Raji (cell line): ENCODE results near the gene SERPINB5.

Experiments
- POLR2A ChIP-seq: IDR thresholded peaks from 2 replicates; pipeline ENCODE4 v1.6.1; 2011; ENCODE audit warnings: low read depth, low read length, control low read depth; ENCODE audit not compliant: insufficient read depth

SERPINB5 gene

GRCh38 chr18:63506336-63506646 lies 29.5 kb downstream of the SERPINB5 start:
- no peak for TF ChIP-seq POLR2A

GRCh38 chr18:63508596-63508995 lies 31.8 kb downstream of the SERPINB5 start:
- TF ChIP-seq POLR2A: no peak

- TF ChIP-seq POLR2A: no peak
These were observed 34.5 kb downstream of the SERPINB5 start for GRCh38 chr18:63511285-63511684.

DNA sequence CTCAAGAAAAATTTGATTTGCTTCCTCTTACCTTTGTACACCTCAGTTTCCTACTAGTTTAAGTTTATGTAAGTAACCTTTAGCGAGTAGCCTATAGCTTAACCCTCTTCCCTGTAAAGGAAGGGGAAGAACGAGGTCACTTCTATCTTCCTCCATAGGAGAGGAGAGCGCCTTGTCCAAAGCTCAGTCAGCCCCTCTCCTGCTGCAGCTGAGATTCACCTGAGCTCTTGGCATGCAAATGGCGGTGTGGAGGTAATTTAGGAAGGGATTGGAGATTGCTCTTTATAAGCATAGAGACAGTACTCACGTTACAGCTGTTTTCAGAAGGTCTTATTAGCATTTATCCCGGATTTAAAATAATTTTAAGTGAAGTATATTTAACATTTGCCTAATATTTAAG lies 37.6 kb downstream of the SERPINB5 start:
- no peak for TF ChIP-seq POLR2A

GRCh38 chr18:63514888-63515678 lies 38.3 kb downstream of the SERPINB5 start:
- TF ChIP-seq POLR2A: no peak

DNA sequence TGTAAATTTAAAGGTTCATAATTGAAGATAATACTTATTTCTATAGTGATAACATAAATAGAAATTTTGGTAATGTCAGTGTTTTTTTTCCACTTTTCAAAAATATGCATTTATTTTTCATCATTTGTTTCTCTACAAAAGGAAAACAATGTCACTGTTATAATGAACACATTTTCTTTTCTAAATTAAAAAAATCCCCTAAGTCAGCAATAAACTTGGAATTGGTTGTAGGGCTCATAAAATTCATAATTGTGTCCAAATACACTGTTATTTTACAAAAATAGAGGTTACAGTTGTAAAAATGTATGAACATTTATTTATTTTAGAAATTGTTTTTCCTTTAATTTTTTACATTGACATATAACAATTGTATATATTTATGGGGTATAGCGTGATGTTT lies 39.0 kb downstream of the SERPINB5 start:
- TF ChIP-seq POLR2A: no peak

GRCh38 chr18:63518178-63519012 lies 41.6 kb downstream of the SERPINB5 start:
- TF ChIP-seq POLR2A: no peak

GRCh38 chr18:63520053-63520685 lies 43.4 kb downstream of the SERPINB5 start:
- TF ChIP-seq POLR2A: no peak

DNA sequence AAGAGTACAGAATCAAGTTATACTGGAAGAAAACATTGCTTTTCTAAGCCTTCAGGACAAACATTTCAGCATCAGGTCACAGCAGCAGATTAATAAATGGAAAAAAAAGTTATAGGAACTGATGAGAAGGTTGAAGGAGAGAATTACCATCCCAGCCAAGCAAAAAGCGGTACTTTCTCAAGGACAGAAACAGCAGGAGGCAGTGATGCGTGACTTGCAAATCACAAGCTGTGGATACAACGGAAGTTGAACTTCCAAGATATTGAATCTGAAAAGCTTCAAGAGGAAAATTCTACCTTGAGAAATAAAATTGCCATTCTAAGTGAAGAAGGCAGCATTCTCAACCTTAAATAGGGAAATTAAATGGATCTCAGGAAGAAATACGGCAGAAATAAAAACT lies 46.9 kb downstream of the SERPINB5 start:
- no peak for TF ChIP-seq POLR2A

- no peak for TF ChIP-seq POLR2A
These were observed 50.5 kb downstream of the SERPINB5 start for GRCh38 chr18:63527251-63527650.

GRCh38 chr18:63528863-63529492 lies 52.2 kb downstream of the SERPINB5 start:
- TF ChIP-seq POLR2A: no peak

DNA sequence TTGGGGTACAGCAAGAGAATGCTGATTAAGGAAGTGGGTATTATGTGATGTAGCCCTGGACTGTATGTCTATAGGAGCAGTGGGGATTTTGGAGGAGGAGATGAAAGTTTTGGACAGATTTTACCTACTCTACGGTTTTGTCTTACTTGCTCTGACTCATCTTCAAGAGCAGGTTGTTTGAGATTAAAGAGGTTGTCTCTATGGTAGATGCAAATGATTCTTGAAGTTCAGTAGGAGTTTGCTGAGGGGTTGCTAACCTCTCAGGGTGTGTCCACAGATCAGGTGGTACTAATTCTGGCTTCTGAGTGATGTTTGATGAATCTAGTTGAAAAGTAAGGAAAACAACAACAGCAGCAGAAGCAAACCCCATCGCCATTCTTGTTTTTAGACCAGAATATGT lies 55.7 kb downstream of the SERPINB5 start:
- TF ChIP-seq POLR2A: no peak

DNA sequence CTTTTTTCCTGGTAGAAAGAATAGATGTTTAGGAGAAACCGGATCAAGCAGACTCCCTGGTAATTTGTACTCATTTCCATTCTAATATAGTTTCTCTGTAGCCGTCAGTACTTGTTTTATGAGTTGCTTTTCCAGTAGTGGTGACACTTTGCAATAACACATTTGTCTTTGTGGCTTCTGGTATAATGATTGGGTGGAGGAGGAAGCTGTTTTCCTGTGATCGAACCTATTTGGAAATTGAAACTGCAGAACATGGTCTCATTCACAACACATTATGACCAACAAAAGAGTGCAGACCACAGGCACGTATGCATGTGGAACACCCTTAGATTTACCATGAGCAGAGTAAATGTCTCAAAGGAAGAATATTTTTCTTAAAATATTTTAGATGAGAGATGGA lies 57.9 kb downstream of the SERPINB5 start:
- TF ChIP-seq POLR2A: no peak

- no peak for TF ChIP-seq POLR2A
These were observed 63.2 kb downstream of the SERPINB5 start for GRCh38 chr18:63539904-63540510.

- TF ChIP-seq POLR2A: no peak
These were observed 65.3 kb downstream of the SERPINB5 start, which contains the start of gene SERPINB12 for GRCh38 chr18:63542069-63542468. Gene SERPINB12, plus strand, starts transcription at chr18:63542369. Its CDS starts 13,791 bp downstream, at chr18:63556160.

DNA sequence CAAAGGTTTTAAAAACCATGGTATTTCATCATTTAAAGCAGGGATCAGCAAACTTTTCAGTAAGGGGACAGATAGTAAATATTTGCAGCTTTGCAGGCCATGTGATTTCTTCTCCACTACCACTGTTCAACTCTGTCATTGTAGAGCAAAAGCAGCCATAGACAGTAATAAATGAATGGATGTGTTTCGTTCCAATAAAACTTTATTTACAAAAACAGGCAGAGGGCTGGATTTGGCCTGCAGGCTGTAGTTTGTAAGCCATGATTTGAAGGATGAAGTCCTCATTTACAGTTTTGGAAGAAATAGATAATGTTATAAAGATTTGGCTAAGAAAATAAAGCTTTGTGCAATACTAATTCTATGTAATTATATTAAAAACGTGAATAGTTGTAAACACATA lies 67.3 kb downstream of the SERPINB5 start:
- TF ChIP-seq POLR2A: no peak

DNA sequence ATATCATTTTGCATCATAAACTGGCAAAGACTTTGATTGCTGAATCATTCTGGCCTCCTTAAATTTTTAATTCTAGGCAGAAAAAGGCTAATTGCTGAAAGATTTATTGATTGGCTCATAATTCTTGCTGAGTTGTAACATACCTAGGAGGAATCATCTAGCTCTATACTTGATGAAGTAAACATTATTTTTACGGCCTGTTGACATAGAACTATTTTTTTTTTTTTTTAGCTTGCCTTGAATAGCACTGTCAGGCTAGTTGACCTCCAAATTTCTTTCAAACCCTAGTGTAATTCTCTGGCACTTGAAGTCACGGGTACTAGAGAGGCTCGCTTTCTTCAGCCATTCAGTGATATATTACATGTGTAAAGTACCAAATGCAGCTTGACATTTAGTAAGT lies 68.2 kb downstream of the SERPINB5 start:
- TF ChIP-seq POLR2A: no peak
